ENCODE results near the gene AHNAK. TPM values are rescaled to one million over a fixed set of nuclear protein-coding genes. Genes with fewer than 3 reads are reported as not detected.

The AHNAK gene
- total RNA-seq, 4 donors from 2014 or later: 1,348 to 2,181 (median 1,745) TPM

- no peak for ATAC-seq
Observed at GRCh38 chr11:62399878-62400266, 146.7 kb downstream of the AHNAK start.

DNA sequence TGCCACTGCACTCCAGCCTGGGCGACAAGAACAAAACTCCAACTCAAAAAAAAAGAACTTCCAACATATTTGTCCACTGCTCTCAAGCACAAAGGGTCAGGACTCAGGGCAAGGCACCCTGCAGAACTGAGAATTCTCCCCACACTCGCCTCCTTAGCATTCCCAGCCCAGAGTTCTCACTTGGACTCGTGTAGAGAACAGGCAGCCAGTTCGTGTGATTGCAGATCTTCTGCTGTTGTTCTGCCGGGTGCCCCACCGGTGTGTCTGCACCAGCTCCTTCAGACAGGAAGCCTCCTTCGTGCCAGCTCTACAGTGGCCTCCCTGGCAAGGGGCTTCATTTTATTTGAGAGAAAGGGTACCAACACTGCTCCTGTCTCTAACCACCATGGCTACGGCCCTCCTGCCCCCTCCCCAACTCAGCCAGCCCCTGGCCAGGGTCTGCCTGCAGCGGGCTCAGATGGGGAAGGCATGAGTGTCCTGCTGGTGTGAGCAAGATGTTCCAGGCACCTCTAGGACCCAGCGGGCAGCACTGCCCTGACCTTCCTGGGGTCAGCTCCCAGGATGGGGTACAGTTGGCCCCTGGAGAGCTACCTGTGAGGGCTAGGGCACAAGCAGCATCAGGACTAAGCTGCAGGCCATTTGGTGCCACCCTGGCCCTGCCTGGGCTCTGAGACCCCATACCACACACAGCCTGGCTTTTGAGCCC, 147.3 kb downstream of the AHNAK start:
- WGBS, 2 donors (ENCODE audit: low coverage in 1 of 2): 3% methylated on average over 3 of the region's 10 CpGs; no CpG with 5 or more reads in 1 of the 2 donors
- Histone ChIP-seq H3K27me3 (no peaks in the 10 kb centered on the region), H3K27ac (peak overlapping the region; percentile 64 to 85 (median 82)), H3K4me3 (no peak overlapping the region), H3K9me3 (no peaks in the 10 kb centered on the region), H3K4me1 (peaks cover 12 to 94% (median 53%) of the 10 kb centered on the region in 3 donors), H3K36me3 (no peaks in the 10 kb centered on the region)
- no peak for TF ChIP-seq POLR2A (IDR thresholded peaks at IDR 0.05)
- TF ChIP-seq CTCF (IDR thresholded peaks at IDR 0.05): peak in 3 of 4 experiments; percentile 6 to 22 (median 7)
- TF ChIP-seq POLR2AphosphoS5 (IDR thresholded peaks at IDR 0.05): no peak
- no peak for TF ChIP-seq EP300 (IDR thresholded peaks at IDR 0.05)
- no peak for ATAC-seq

More at GRCh38 chr11:62399878-62400266, 146.7 kb downstream of the AHNAK start:
- no peak for TF ChIP-seq POLR2AphosphoS5 (IDR thresholded peaks at IDR 0.05)
- no peak for TF ChIP-seq EP300 (IDR thresholded peaks at IDR 0.05)
- TF ChIP-seq POLR2A (IDR thresholded peaks at IDR 0.05): no peak
- TF ChIP-seq CTCF (IDR thresholded peaks at IDR 0.05): no peak
- H3K4me3 ChIP-seq: no peak overlapping the region
- peaks cover 12 to 89% (median 53%) of the 10 kb centered on the region in 3 donors for H3K4me1 ChIP-seq
- H3K36me3 ChIP-seq: no peaks in the 10 kb centered on the region
- H3K27me3 ChIP-seq: no peaks in the 10 kb centered on the region
- 0 to 63% methylated on average over 1 of the region's 7 CpGs for WGBS, 2 donors (ENCODE audit: low coverage in 1 of 2)
- H3K9me3 ChIP-seq: no peaks in the 10 kb centered on the region
- peak overlapping the region; percentile 64 to 85 (median 82) for H3K27ac ChIP-seq

DNA sequence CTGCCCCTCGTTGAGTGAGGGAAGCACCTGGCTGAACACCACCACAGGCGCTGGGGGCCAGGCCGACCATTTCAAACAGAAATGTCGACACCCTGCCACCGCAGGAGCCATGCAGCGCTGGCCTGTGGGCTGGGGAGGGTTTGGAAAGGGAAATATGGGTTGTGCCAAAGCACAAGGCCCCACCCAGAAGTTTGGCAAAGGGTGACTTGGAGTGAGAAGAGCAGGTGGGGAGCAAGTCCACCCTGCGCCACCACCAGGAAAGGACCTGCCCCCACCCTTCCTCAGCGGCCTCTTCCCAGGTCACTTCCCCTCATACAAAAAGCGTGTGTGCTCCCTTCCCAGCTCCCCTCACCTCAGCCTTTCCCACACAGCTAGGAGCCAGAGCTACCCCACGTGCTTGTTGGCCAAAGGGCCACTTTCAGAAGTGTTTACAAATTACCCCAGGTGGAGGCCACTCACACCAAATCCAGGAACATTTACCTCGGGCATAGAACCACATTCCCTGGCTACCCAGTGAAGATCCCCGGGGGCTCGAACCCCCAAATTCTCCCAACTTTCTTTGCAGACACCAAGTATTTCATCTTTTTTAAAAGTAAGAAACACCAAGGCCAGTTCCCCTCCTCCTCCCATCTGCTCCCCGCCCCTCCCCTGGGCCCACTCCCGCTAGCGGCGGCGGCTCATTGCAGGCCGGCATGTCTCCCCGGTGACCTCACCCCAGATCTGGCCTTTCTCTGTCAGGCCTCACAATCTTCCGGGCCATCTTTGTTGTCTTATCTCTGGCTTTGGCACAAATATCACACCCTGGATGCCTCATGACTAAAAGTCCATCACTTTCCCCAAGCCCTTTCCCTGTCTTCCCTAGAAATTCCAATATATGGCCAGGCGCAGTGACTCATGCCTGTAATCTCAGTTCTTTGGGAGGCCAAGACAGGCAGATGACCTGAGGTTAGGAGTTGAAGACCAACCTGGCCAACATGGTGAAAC, 148.3 kb downstream of the AHNAK start:
- Histone ChIP-seq H3K4me3 (no peak overlapping the region), H3K36me3 (no peaks in the 10 kb centered on the region), H3K9me3 (no peaks in the 10 kb centered on the region), H3K4me1 (peaks cover 12 to 91% (median 53%) of the 10 kb centered on the region in 3 donors), H3K27ac (peak overlapping the region; percentile 54 to 85 (median 82)), H3K27me3 (no peaks in the 10 kb centered on the region)
- 34 to 37% methylated on average over 12 to 16 of the region's 22 CpGs for WGBS, 2 donors (ENCODE audit: low coverage in 1 of 2)
- ATAC-seq: peak; percentile 17
- TF ChIP-seq POLR2AphosphoS5 (IDR thresholded peaks at IDR 0.05): no peak
- TF ChIP-seq POLR2A (IDR thresholded peaks at IDR 0.05): no peak
- no peak for TF ChIP-seq EP300 (IDR thresholded peaks at IDR 0.05)
- no peak for TF ChIP-seq CTCF (IDR thresholded peaks at IDR 0.05)

- Histone ChIP-seq H3K27me3 (no peaks in the 10 kb centered on the region), H3K4me1 (peaks cover 12 to 68% (median 35%) of the 10 kb centered on the region in 3 donors), H3K9me3 (no peaks in the 10 kb centered on the region), H3K27ac (peak overlapping the region in 3 of 4 donors; percentile 28 to 85 (median 84)), H3K36me3 (no peaks in the 10 kb centered on the region), H3K4me3 (no peak overlapping the region)
- no peak for ATAC-seq
- TF ChIP-seq EP300 (IDR thresholded peaks at IDR 0.05): no peak
- TF ChIP-seq CTCF (IDR thresholded peaks at IDR 0.05): no peak
- TF ChIP-seq POLR2AphosphoS5 (IDR thresholded peaks at IDR 0.05): no peak
- TF ChIP-seq POLR2A (IDR thresholded peaks at IDR 0.05): no peak
- 72 to 74% methylated on average over 2 to 5 of the region's 10 CpGs for WGBS, 2 donors (ENCODE audit: low coverage in 1 of 2)
Observed at GRCh38 chr11:62395885-62396551, 150.6 kb downstream of the AHNAK start.

Data from gastroesophageal sphincter (tissue), 4 donors.